AG04450 (cell line): ENCODE results near the gene GBX1. TPM values are rescaled to one million over a fixed set of nuclear protein-coding genes. Genes with fewer than 3 reads are reported as not detected.

Source experiments
- CTCF ChIA-PET: fragments of 300-600, 350-600 bp; formaldehyde crosslinking; extraction: SDS; loops from one replicate; lab custom pipeline; 2022; ENCODE audit warnings: antibody characterized with exemption, inconsistent platforms; lab: Charles Lee
- POLR2A ChIA-PET: fragments of 350-600 bp; formaldehyde crosslinking; extraction: SDS; loops from one replicate; lab custom pipeline; 2021; ENCODE audit warnings: antibody characterized with exemption, inconsistent platforms; lab: Yijun Ruan, JAX
- DNase-seq: peaks from one replicate; pipeline ENCODE4 v3.0.0-alpha.2; 2011; ENCODE audit warnings: low read depth, low spot score
- H3K27ac ChIP-seq: one replicate; pipeline ENCODE4 v1.5.1; 2012; ENCODE audit warnings: low read depth, low read length, control low read depth
- H3K27me3 ChIP-seq: one replicate; pipeline ENCODE4 v1.6.0; 2012; ENCODE audit warnings: low read length; ENCODE audit not compliant: control insufficient read depth, insufficient read depth
- H3K4me3 ChIP-seq: 2 replicates; pipeline ENCODE4 v1.5.1; 2011; ENCODE audit warnings: mild to moderate bottlenecking, low read depth, low read length, control low read depth
- H3K9me3 ChIP-seq: 2 replicates; pipeline ENCODE4 v1.5.1; 2012; ENCODE audit warnings: low read length; ENCODE audit not compliant: control insufficient read depth, insufficient read depth
- CTCF ChIP-seq: IDR thresholded peaks from 2 replicates; pipeline ENCODE4 v1.5.1; 2011; ENCODE audit warnings: low read depth, low read length, control low read depth, inconsistent platforms
- polyA plus RNA-seq: library from polyadenylated mRNA; depleted of rRNA; stranded (reverse); fragments of >200 nt; gene quantifications from 2 replicates; pipeline ENCODE4 v1.2.3, GENCODE V29; 2011

GBX1 gene
- polyA plus RNA-seq, 1 experiment: not detected

- Histone ChIP-seq H3K27me3 (peaks cover 49% of the 10 kb centered on the region), H3K27ac (no peak overlapping the region), H3K4me3 (no peak overlapping the region), H3K9me3 (peaks cover 2% of the 10 kb centered on the region; the same call in 1 of the 2 replicates)
- no peak for DNase-seq
- ChIA-PET POLR2A (no interaction called here), CTCF (no interaction called here)
- no peak for TF ChIP-seq CTCF
Observed at GRCh38 chr7:151207804-151208203, 40.3 kb upstream of the GBX1 start.

DNA sequence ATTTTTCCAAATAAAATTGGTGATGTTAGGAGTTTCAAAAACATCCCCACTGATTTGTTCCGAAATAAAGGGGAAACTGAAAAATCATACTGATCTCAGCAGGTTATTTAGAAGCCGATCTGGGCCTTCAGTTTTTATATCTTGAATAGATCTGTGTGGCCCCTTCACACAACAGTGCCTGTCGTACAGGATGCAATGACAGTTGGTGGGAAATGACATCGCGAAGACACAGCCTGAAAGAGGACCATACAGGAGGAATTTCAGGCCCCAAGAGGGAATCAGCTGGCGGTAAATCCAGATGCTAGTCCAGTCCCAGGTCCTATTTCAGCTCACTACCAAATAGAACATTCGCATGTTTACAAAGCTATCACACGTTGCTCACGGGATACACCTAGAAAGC is 39.8 kb upstream of the GBX1 start:
- H3K27me3 ChIP-seq: peaks cover 51% of the 10 kb centered on the region
- H3K4me3 ChIP-seq: no peak overlapping the region
- no peak overlapping the region for H3K27ac ChIP-seq
- H3K9me3 ChIP-seq: peaks cover 2% of the 10 kb centered on the region; the same call in 1 of the 2 replicates
- no peak for TF ChIP-seq CTCF
- ChIA-PET POLR2A (no interaction called here), CTCF (no interaction called here)
- DNase-seq: no peak

DNA sequence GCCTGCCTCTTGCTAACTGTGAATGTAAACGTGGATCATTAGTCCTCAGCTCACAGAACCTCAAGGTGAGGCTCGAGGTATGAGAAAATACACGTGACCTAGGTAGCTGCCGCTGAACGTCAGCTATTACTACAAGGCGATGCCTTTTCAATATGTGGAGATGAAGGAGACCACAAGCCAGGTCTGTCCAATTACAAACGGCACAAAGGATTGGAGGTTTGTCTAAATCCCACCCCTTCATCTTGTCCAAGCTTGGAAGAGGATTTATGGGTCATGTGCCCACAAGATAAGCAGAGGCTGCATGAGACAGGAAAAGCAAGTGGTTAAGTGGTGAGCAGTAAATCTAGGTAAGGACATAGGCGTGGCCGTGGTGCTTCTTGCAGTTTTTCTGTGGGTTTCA is 39.4 kb upstream of the GBX1 start:
- H3K9me3 ChIP-seq: peaks cover 2% of the 10 kb centered on the region; the same call in 1 of the 2 replicates
- H3K4me3 ChIP-seq: no peak overlapping the region
- ChIA-PET POLR2A (no interaction called here), CTCF (no interaction called here)
- H3K27ac ChIP-seq: no peak overlapping the region
- TF ChIP-seq CTCF: no peak
- H3K27me3 ChIP-seq: peaks cover 55% of the 10 kb centered on the region
- no peak for DNase-seq

- CTCF ChIA-PET: interaction anchor here (0.6 kb wide), 2 partner anchors 38 to 109 kb away, joined by 4 to 5 read pairs; no protein-coding TSS in a partner anchor
- Histone ChIP-seq H3K27me3 (peaks cover 62% of the 10 kb centered on the region), H3K4me3 (no peak overlapping the region), H3K9me3 (peaks cover 2% of the 10 kb centered on the region; the same call in 1 of the 2 replicates), H3K27ac (no peak overlapping the region)
- TF ChIP-seq CTCF: no peak
- POLR2A ChIA-PET: no interaction called here
- DNase-seq: no peak
Observed at GRCh38 chr7:151205730-151206129, 38.2 kb upstream of the GBX1 start.

DNA sequence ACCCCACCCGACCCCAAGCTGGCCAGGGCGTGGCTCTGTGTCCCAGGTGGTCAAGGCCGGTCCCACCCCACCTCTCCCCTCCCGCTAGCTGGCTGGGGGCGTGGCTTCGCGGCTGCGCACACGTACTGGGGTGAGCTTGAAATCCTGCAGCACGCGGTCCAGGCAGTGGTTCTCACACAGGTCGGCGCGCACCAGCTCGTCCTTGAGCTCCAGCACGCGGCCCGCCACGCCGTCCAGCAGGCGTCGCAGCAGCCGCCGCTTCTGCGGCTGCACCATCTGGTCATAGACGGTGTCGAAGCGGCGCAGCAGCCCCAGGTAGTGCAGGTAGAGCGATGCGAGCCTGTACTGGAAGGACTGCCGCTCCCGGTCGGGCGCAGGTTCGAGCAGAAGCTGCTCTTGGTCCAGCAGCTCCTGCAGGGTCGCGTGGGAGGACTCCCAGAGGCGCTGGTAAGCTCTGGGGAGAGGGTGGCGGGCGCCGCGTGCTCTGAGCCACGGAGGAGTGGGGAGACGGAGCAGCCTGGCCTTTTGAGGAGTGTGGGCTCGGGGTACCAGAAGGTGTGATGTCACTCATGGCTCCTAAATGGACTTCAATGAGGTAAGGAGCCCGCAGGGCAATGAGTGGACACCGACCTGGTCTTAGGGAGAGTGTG is 37.0 kb upstream of the GBX1 start:
- peaks cover 2% of the 10 kb centered on the region; the same call in 1 of the 2 replicates for H3K9me3 ChIP-seq
- no peak overlapping the region for H3K27ac ChIP-seq
- peaks cover 74% of the 10 kb centered on the region for H3K27me3 ChIP-seq
- no peak for TF ChIP-seq CTCF
- no peak for DNase-seq
- no peak overlapping the region for H3K4me3 ChIP-seq
- CTCF ChIA-PET: no interaction called here
- POLR2A ChIA-PET: no interaction called here
